GM12892 (cell line): Measurements from ENCODE around the gene DIPK1C.

Source experiments
- POLR2A ChIP-seq: IDR thresholded peaks from 2 replicates; pipeline ENCODE4 v1.6.1; 2011; ENCODE audit warnings: low read depth, low read length, control low read depth
- POLR2AphosphoS5 ChIP-seq: IDR thresholded peaks from 2 replicates; pipeline ENCODE4 v1.6.1; 2011; ENCODE audit warnings: low read depth, low read length, control low read depth
- TAF1 ChIP-seq: IDR thresholded peaks from 2 replicates; pipeline ENCODE4 v1.6.1; 2011; ENCODE audit warnings: low read depth, mild to moderate bottlenecking, control low read depth, low read length, borderline replicate concordance

DNA sequence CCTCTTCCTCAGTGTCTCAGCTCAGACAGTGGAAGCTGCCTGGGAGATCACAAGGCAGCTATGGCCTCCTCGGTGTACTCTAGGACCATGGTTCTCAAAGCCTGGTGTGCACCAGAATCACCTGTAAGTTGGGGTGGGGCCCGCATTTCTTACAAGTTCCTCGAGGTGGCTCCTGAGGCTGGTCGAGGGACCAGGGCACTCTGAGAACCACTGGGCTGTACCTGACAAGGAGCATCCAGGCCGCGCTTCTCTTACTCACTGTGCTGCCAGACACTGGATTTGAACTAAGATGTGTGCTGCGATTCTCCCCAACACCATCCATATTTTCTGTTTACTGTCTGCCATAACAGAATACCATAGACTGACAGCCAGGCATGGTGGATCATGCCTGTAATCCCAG lies 59.5 kb downstream of the DIPK1C start:
- no peak for TF ChIP-seq TAF1
- no peak for TF ChIP-seq POLR2AphosphoS5
- no peak for TF ChIP-seq POLR2A
